Measurements from ENCODE around the gene AMZ1.
"Not testable (repeated sequence)": the region's sequence is repeated elsewhere in the genome, so short reads cannot be mapped to it uniquely, and the experiment has no call there.

AMZ1 gene

GRCh38 chr7:2711895-2712675 is 24.1 kb downstream of the AMZ1 start:
- DNase-seq (ENCODE audit: low read depth) = no peak

- no peak for DNase-seq (ENCODE audit: low read depth)
Measured at GRCh38 chr7:2713370-2713769, 25.4 kb downstream of the AMZ1 start.

- no peak for DNase-seq (ENCODE audit: low read depth)
Measured at GRCh38 chr7:2713978-2714377, 26.0 kb downstream of the AMZ1 start.

GRCh38 chr7:2714636-2715035 is 26.6 kb downstream of the AMZ1 start:
- no peak for DNase-seq (ENCODE audit: low read depth)

GRCh38 chr7:2715341-2716231 is 27.6 kb downstream of the AMZ1 start:
- DNase-seq (ENCODE audit: low read depth) = no peak

- no peak for DNase-seq (ENCODE audit: low read depth)
Measured at GRCh38 chr7:2716488-2716887, 28.5 kb downstream of the AMZ1 start.

- no peak for DNase-seq (ENCODE audit: low read depth)
Measured at GRCh38 chr7:2716906-2717292, 28.9 kb downstream of the AMZ1 start.

GRCh38 chr7:2717293-2718261 is 29.6 kb downstream of the AMZ1 start:
- no peak for DNase-seq (ENCODE audit: low read depth)

GRCh38 chr7:2718296-2718965 is 30.4 kb downstream of the AMZ1 start:
- DNase-seq (ENCODE audit: low read depth) = no peak

GRCh38 chr7:2719007-2719406 is 31.0 kb downstream of the AMZ1 start:
- no peak for DNase-seq (ENCODE audit: low read depth)

GRCh38 chr7:2720024-2720423 is 32.0 kb downstream of the AMZ1 start:
- DNase-seq (ENCODE audit: low read depth) = no peak

GRCh38 chr7:2721842-2722241 is 33.8 kb downstream of the AMZ1 start:
- no peak for DNase-seq (ENCODE audit: low read depth)

- no peak for DNase-seq (ENCODE audit: low read depth)
Measured at GRCh38 chr7:2722591-2722990, 34.6 kb downstream of the AMZ1 start.

GRCh38 chr7:2723138-2723850 is 35.3 kb downstream of the AMZ1 start:
- no peak for DNase-seq (ENCODE audit: low read depth)

- not testable (repeated sequence) for DNase-seq (ENCODE audit: low read depth)
Measured at GRCh38 chr7:2724036-2724435, 36.0 kb downstream of the AMZ1 start.

GRCh38 chr7:2724453-2725177 is 36.6 kb downstream of the AMZ1 start:
- no peak for DNase-seq (ENCODE audit: low read depth)

- DNase-seq (ENCODE audit: low read depth) = no peak
Measured at GRCh38 chr7:2725178-2726105, 37.4 kb downstream of the AMZ1 start.

GRCh38 chr7:2726316-2727018 is 38.5 kb downstream of the AMZ1 start:
- DNase-seq (ENCODE audit: low read depth) = no peak
